22Rv1 (cell line): ENCODE results near the gene ZNF599.

Source experiments
- ZFX ChIP-seq: fragments of 450-650 bp; IDR thresholded peaks from 2 replicates; pipeline ENCODE4 v1.6.1; 2017; ENCODE audit warnings: antibody characterized with exemption, borderline replicate concordance
- TF ChIP-seq, protein P1 (sequence below): fragments of 450-650 bp; IDR thresholded peaks from 2 replicates; pipeline ENCODE4 v1.5.1; 2017; ENCODE audit warnings: mild to moderate bottlenecking

- TF ChIP-seq, protein P1, sequence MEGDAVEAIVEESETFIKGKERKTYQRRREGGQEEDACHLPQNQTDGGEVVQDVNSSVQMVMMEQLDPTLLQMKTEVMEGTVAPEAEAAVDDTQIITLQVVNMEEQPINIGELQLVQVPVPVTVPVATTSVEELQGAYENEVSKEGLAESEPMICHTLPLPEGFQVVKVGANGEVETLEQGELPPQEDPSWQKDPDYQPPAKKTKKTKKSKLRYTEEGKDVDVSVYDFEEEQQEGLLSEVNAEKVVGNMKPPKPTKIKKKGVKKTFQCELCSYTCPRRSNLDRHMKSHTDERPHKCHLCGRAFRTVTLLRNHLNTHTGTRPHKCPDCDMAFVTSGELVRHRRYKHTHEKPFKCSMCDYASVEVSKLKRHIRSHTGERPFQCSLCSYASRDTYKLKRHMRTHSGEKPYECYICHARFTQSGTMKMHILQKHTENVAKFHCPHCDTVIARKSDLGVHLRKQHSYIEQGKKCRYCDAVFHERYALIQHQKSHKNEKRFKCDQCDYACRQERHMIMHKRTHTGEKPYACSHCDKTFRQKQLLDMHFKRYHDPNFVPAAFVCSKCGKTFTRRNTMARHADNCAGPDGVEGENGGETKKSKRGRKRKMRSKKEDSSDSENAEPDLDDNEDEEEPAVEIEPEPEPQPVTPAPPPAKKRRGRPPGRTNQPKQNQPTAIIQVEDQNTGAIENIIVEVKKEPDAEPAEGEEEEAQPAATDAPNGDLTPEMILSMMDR: no peak
- no peak for TF ChIP-seq ZFX
Observed at GRCh38 chr19:34725400-34725799, 47.6 kb downstream of the ZNF599 start.
